Vagina (tissue), 2 donors: ENCODE data around the gene NHP2. TPM values are rescaled to one million over a fixed set of nuclear protein-coding genes. Genes with fewer than 3 reads are reported as not detected.

Source experiments
- DNase-seq, 2 donors: peaks; one replicate each; pipeline ENCODE4 v3.0.0-alpha.2; 2017; ENCODE audit errors: extremely low spot score in 2 of 2
- H3K27ac ChIP-seq: fragments of 200-600 bp; sonication (generic); one replicate; pipeline ENCODE4 v1.5.1; 2019
- H3K27me3 ChIP-seq: fragments of 200-600 bp; sonication (generic); one replicate; pipeline ENCODE4 v1.5.1; 2019
- H3K36me3 ChIP-seq, 2 donors: fragments of 200-600 bp; sonication (generic); one replicate each; pipeline ENCODE4 v1.5.1; 2017 to 2019
- H3K4me1 ChIP-seq: fragments of 200-600 bp; sonication (generic); one replicate; pipeline ENCODE4 v1.5.1; 2019
- H3K4me3 ChIP-seq, 2 donors: fragments of 200-600 bp; sonication (generic); 1 replicate in 1 of 2; 2 replicates in 1 of 2; pipeline ENCODE4 v1.5.1; 2016 to 2019
- H3K9me3 ChIP-seq: fragments of 200-600 bp; sonication (generic); one replicate; pipeline ENCODE4 v1.5.1; 2019
- CTCF ChIP-seq, 3 experiments: fragments of 450-650 bp in 2 of 3; fragments of 200-600 bp in 1 of 3; sonication (generic) in 1 of 3; IDR thresholded peaks; one replicate each; pipeline ENCODE4 v1.5.1; 2017 to 2019; ENCODE audit warnings: antibody characterized with exemption in 3 of 3, mild to moderate bottlenecking in 2 of 3, moderate library complexity in 2 of 3
- POLR2A ChIP-seq, 2 donors: fragments of 450-650 bp; IDR thresholded peaks; one replicate each; pipeline ENCODE4 v1.6.1; 2017; ENCODE audit warnings: antibody characterized with exemption in 2 of 2, mild to moderate bottlenecking in 2 of 2, moderate library complexity in 2 of 2
- POLR2AphosphoS5 ChIP-seq, 2 donors: sonication (generic); formaldehyde crosslinking; IDR thresholded peaks; one replicate each; pipeline ENCODE4 v1.9.0; 2017; ENCODE audit warnings: antibody characterized with exemption in 2 of 2, mild to moderate bottlenecking in 2 of 2, low read depth in 1 of 2; ENCODE audit not compliant: insufficient read depth in 1 of 2
- intact Hi-C: fragments of 100-400 bp; cut with DNase I; formaldehyde crosslinking; loops from one replicate; pipeline ENCODE4 v1.15.1; 2023
- total RNA-seq: library from RNA; depleted of rRNA; stranded (reverse); fragments of >200 nt; gene quantifications from one replicate; pipeline ENCODE4 v1.2.3, GENCODE V29; 2016

NHP2 gene
- total RNA-seq, 1 donor from 2014 or later = 172 TPM

GRCh38 chr5:178108966-178109365 lies 44.7 kb downstream of the NHP2 start:
- no peaks in the 10 kb centered on the region for H3K9me3 ChIP-seq
- no peak overlapping the region for H3K27ac ChIP-seq
- no peak for DNase-seq
- peaks cover 13% of the 10 kb centered on the region for H3K4me1 ChIP-seq
- no peaks in the 10 kb centered on the region for H3K36me3 ChIP-seq
- H3K4me3 ChIP-seq = no peak overlapping the region
- intact Hi-C loops = no loop called here
- TF ChIP-seq CTCF (IDR thresholded peaks at IDR 0.05) (no peak), POLR2AphosphoS5 (IDR thresholded peaks at IDR 0.05; ENCODE audit: insufficient read depth in 1 of 2, low read depth in 1 of 2) (no peak), POLR2A (IDR thresholded peaks at IDR 0.05) (no peak)
- H3K27me3 ChIP-seq = no peaks in the 10 kb centered on the region

GRCh38 chr5:178108446-178108845 lies 45.2 kb downstream of the NHP2 start:
- Histone ChIP-seq H3K27me3 (no peaks in the 10 kb centered on the region), H3K36me3 (no peaks in the 10 kb centered on the region), H3K4me1 (peaks cover 10% of the 10 kb centered on the region), H3K4me3 (no peak overlapping the region), H3K9me3 (no peaks in the 10 kb centered on the region), H3K27ac (no peak overlapping the region)
- intact Hi-C loops = no loop called here
- no peak for DNase-seq
- TF ChIP-seq CTCF (IDR thresholded peaks at IDR 0.05) (no peak), POLR2A (IDR thresholded peaks at IDR 0.05) (no peak), POLR2AphosphoS5 (IDR thresholded peaks at IDR 0.05; ENCODE audit: insufficient read depth in 1 of 2, low read depth in 1 of 2) (no peak)

GRCh38 chr5:178107756-178108310 lies 45.9 kb downstream of the NHP2 start:
- DNase-seq = no peak
- no peak overlapping the region for H3K27ac ChIP-seq
- no peaks in the 10 kb centered on the region for H3K27me3 ChIP-seq
- TF ChIP-seq CTCF (IDR thresholded peaks at IDR 0.05) (no peak), POLR2AphosphoS5 (IDR thresholded peaks at IDR 0.05; ENCODE audit: insufficient read depth in 1 of 2, low read depth in 1 of 2) (no peak), POLR2A (IDR thresholded peaks at IDR 0.05) (no peak)
- H3K4me1 ChIP-seq = peaks cover 6% of the 10 kb centered on the region
- no peaks in the 10 kb centered on the region for H3K9me3 ChIP-seq
- no peaks in the 10 kb centered on the region for H3K36me3 ChIP-seq
- no peak overlapping the region for H3K4me3 ChIP-seq
- intact Hi-C loops = no loop called here

- H3K4me1 ChIP-seq = peaks cover 6% of the 10 kb centered on the region
- TF ChIP-seq CTCF (IDR thresholded peaks at IDR 0.05) (no peak), POLR2AphosphoS5 (IDR thresholded peaks at IDR 0.05; ENCODE audit: insufficient read depth in 1 of 2, low read depth in 1 of 2) (no peak), POLR2A (IDR thresholded peaks at IDR 0.05) (no peak)
- H3K27me3 ChIP-seq = no peaks in the 10 kb centered on the region
- intact Hi-C loops = no loop called here
- H3K36me3 ChIP-seq = no peaks in the 10 kb centered on the region
- H3K27ac ChIP-seq = no peak overlapping the region
- no peaks in the 10 kb centered on the region for H3K9me3 ChIP-seq
- H3K4me3 ChIP-seq = no peak overlapping the region
- DNase-seq = no peak
These were observed 47.0 kb downstream of the NHP2 start for GRCh38 chr5:178106556-178107239.

- no peak for DNase-seq
- H3K27me3 ChIP-seq = no peaks in the 10 kb centered on the region
- no peak overlapping the region for H3K27ac ChIP-seq
- H3K4me3 ChIP-seq = no peak overlapping the region
- H3K36me3 ChIP-seq = no peaks in the 10 kb centered on the region
- intact Hi-C loops = no loop called here
- no peaks in the 10 kb centered on the region for H3K9me3 ChIP-seq
- no peak for TF ChIP-seq POLR2AphosphoS5 (IDR thresholded peaks at IDR 0.05; ENCODE audit: insufficient read depth in 1 of 2, low read depth in 1 of 2)
- no peak for TF ChIP-seq POLR2A (IDR thresholded peaks at IDR 0.05)
- no peak for TF ChIP-seq CTCF (IDR thresholded peaks at IDR 0.05)
- peaks cover 6% of the 10 kb centered on the region for H3K4me1 ChIP-seq
These were observed 47.6 kb downstream of the NHP2 start for GRCh38 chr5:178106086-178106485.
